ENCODE measurements around the gene DAAM2. TPM values are rescaled to one million over a fixed set of nuclear protein-coding genes. Genes with fewer than 3 reads are reported as not detected.

The DAAM2 gene
- total and polyA plus RNA-seq, 2 of the 8 experiments (the other 6 are each of a cell fraction or from before 2014, with no cell fraction given), result 1.5 to 2.9 TPM

DNA sequence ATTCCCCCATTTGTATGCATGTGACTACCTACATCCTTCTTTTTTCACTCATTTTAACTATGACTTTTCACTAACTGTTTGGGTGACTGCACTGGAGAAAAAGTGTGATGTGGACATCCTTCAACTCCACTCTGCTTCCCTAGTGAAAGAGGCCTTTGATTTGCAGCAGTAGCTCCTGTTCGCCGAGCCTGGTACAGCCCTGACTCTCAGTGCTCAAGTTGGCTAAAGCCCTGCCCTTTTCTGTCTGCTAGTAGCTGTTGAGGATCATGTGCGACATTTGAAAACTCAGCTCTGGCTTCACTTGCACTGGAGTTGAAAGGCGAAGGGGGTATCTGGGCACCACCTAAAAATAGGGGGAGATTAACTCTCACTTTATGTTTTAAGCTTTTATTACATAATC, 42.1 kb downstream of the DAAM2 start:
- Histone ChIP-seq H2BK5ac (ENCODE audit: low read depth, low read length) (no peak overlapping the region), H3K4me1 (replicated peaks in 1 of 4; ENCODE audit: control insufficient read depth in 3 of 4, insufficient read depth in 4 of 4, low read length in 3 of 4) (peaks cover 0 to 5% (median 0%) of the 10 kb centered on the region in 4 experiments; a peak in 1 of 7 replicates), H2AFZ (ENCODE audit: low read length) (no peak overlapping the region), H3K23ac (ENCODE audit: insufficient read length) (no peak overlapping the region), H3K18ac (ENCODE audit: extremely low read depth, low read length) (no peak overlapping the region), H3K27me3 (replicated peaks in 1 of 4; ENCODE audit: control insufficient read depth in 3 of 4, extremely low read depth in 1 of 4, insufficient read depth in 3 of 4, low read length in 3 of 4) (no peaks in the 10 kb centered on the region), H3K9me3 (ENCODE audit: insufficient read depth in 2 of 2, low read depth in 1 of 2, low read length in 1 of 2) (no peaks in the 10 kb centered on the region), H2BK15ac (ENCODE audit: low read length) (no peak overlapping the region), H3K79me1 (ENCODE audit: low read depth, low read length) (no peaks in the 10 kb centered on the region), H3K14ac (ENCODE audit: insufficient read length) (no peak overlapping the region), H4K8ac (ENCODE audit: extremely low read depth, insufficient read depth, low read length) (no peak overlapping the region), H3K4me3 (ENCODE audit: extremely low read depth in 1 of 4, insufficient read depth in 2 of 4, low read depth in 3 of 4, low read length in 4 of 4) (no peak overlapping the region), H2BK120ac (replicated peaks; ENCODE audit: low read depth, low read length) (no peak overlapping the region), H2BK12ac (ENCODE audit: low read depth, low read length) (no peak overlapping the region), H2BK20ac (ENCODE audit: low read length) (no peak overlapping the region), H3K56ac (replicated peaks; ENCODE audit: insufficient read length, low read depth, low read length) (no peak overlapping the region), H3K27ac (ENCODE audit: low read depth, low read length) (no peak overlapping the region), H3K79me2 (ENCODE audit: control insufficient read depth in 1 of 2, insufficient read depth in 2 of 2, low read length in 2 of 2) (no peaks in the 10 kb centered on the region), H3K4ac (replicated peaks; ENCODE audit: insufficient read length, low read depth, low read length) (no peak overlapping the region), H2AK5ac (ENCODE audit: low read depth, low read length) (no peak overlapping the region), H3K9ac (replicated peaks in 1 of 4; ENCODE audit: extremely low read depth in 1 of 4, low read depth in 3 of 4, low read length in 3 of 4) (no peak overlapping the region), H3K4me2 (ENCODE audit: insufficient read depth in 1 of 2, low read depth in 2 of 2, low read length in 2 of 2) (no peak overlapping the region), H4K5ac (ENCODE audit: insufficient read length, low read depth, low read length) (no peak overlapping the region), H4K20me1 (replicated peaks in 1 of 2; ENCODE audit: control insufficient read depth in 1 of 2, insufficient read depth in 2 of 2, low read length in 2 of 2) (no peaks in the 10 kb centered on the region), H3K23me2 (ENCODE audit: low read depth, low read length) (no peaks in the 10 kb centered on the region), H4K91ac (replicated peaks; ENCODE audit: insufficient read length, low read length) (no peak overlapping the region), H3K36me3 (ENCODE audit: control insufficient read depth in 2 of 4, insufficient read depth in 4 of 4, low read length in 3 of 4) (no peaks in the 10 kb centered on the region)
- DNase-seq (ENCODE audit: low read depth in 1 of 2, low spot score in 2 of 2) (no peak), FAIRE-seq (no peak)
- TF ChIP-seq SAP30 (IDR thresholded peaks at IDR 0.05; ENCODE audit: insufficient read depth, insufficient replicate concordance, low read length), result no peak
- no peak for TF ChIP-seq RBBP5 (IDR thresholded peaks at IDR 0.05; ENCODE audit: borderline replicate concordance, low read depth, low read length)
- TF ChIP-seq CBX5 (IDR thresholded peaks at IDR 0.05; ENCODE audit: low read depth, low read length), result no peak
- no peak for TF ChIP-seq GTF2F1 (IDR thresholded peaks at IDR 0.05; ENCODE audit: borderline replicate concordance, low read depth, low read length)
- TF ChIP-seq CHD1 (IDR thresholded peaks at IDR 0.05; ENCODE audit: low read depth, low read length), result no peak
- 90% methylated on average over 4 of the region's 4 CpGs; no CpG with 5 or more reads in 1 of the 2 experiments for WGBS, 2 experiments (ENCODE audit: extremely low coverage in 1 of 2, insufficient coverage in 1 of 2, insufficient read length in 1 of 2, insufficient replicate concordance in 2 of 2, low coverage in 1 of 2, low lambda C conversion rate in 2 of 2, missing lambda C conversion rate in 1 of 2)
- ChIA-PET CTCF (ENCODE audit: partially characterized antibody) (interaction anchor here (0.9 to 3.4 kb wide), 6 partner anchors 8 to 472 kb away, joined by 3 to 16 read pairs (median 5); no protein-coding TSS in a partner anchor), POLR2A (ENCODE audit: partially characterized antibody) (no interaction called here)
